ENCODE data around the gene ASTL.
"Not testable (repeated sequence)": the region's sequence is repeated elsewhere in the genome, so short reads cannot be mapped to it uniquely, and the experiment has no call there.

The ASTL gene

DNA sequence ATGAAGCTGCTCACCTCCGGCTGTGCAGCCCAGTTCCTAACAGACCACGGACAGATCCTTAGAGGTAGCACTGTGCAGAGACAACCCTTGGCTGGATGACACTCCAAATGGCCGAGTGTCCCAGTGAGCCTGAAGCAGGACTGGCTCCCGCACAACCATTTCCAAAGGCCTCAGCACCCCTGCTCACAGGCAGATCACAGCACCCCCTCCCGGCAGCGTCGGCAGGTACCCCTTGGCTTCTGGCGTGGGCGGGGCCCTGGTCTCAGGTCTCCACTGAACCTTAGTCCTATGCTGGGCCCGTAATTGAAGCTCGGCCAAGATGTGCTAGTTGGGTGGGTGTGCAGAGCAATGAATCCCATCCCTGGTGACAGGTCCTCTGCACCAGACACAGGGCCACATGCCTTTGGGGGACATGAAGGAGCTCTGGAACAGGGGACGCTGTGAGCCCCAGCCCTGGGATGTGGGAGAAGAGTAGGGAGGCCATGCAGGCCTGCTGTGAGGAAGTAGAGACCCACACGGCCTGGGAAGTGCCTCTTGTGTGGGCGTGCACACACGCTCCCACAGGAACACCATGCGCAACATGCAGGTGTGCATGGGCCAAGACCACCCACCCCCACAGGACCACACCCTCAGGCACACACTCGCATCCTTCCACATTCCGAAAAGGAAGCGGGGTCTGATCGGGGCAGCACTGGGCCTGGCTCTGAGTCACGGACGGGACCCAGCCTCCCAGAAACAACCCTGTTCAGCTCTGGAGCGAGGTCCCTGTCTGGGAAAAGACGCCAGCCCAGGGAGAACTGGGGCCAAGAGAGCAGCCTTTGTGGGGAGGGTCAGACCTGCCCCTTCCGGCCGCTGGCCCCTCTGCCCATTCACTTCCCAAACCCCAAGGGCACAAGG, 4.2 kb upstream of the ASTL start:
- Histone ChIP-seq H3K4me1 (ENCODE audit: control insufficient read depth, insufficient read depth, low read length) (peaks cover 8% of the 10 kb centered on the region), H3K4me3 (ENCODE audit: low read depth, low read length) (no peak overlapping the region), H3K9ac (ENCODE audit: low read depth, low read length) (no peak overlapping the region), H3K36me3 (ENCODE audit: control insufficient read depth, insufficient read depth, low read length) (no peaks in the 10 kb centered on the region), H3K27me3 (ENCODE audit: control insufficient read depth, insufficient read depth, low read length) (peaks cover 23% of the 10 kb centered on the region), H3K9me3 (ENCODE audit: control insufficient read depth, insufficient read depth, low read length) (no peaks in the 10 kb centered on the region)

DNA sequence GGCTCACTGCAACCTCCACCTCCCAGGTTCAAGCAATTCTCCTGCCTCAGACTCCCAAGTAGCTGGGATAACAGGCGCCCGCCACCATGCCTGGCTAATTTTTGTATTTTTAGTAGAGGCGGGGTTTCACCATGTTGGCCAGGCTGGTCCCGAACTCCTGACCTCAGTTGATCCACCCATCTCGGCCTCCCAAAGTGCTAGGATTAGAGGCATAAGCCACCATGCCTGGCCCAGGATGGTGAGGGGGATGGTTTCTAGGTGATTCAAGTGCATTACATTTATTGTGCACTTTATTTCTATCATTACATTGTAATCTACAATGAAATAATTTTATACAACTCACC, 3.3 kb upstream of the ASTL start:
- H3K9me3 ChIP-seq (ENCODE audit: control insufficient read depth, insufficient read depth, low read length); H3K36me3 ChIP-seq (ENCODE audit: control insufficient read depth, insufficient read depth, low read length); H3K4me3 ChIP-seq (ENCODE audit: low read depth, low read length); H3K9ac ChIP-seq (ENCODE audit: low read depth, low read length); H3K4me1 ChIP-seq (ENCODE audit: control insufficient read depth, insufficient read depth, low read length): not testable (repeated sequence)
- peaks cover 14% of the 10 kb centered on the region for H3K27me3 ChIP-seq (ENCODE audit: control insufficient read depth, insufficient read depth, low read length)

DNA sequence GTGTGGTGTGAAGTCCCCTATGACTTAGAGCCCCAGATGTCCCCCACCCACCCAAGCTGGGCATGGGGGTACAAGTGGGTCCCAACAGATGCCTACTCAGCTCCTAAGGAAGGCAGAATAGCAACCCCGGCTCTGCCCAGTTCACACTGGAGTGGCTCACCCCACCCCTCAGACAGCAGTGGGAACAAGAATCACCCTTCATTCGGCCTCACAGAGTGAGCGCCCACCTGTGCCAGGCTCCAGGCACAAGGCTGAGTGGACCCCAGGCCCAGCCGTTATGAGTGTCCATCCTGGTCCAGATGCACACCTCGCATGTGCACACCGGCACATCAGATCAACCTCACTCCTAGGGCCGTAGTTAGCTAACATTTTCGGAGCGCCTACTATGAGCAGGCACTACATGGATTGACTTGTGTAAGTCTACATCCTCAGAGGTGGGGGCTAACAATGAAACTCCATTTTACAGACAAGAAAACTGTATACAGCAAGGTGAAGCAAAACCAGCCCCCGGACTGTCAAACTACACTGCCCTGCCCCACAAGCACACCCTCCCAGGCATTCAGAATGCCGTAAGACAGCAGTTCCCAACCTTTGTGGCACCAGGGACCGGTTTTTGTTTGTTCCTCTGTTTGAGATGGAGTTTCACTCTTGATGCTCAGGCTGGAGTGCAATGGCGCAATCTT, 2.8 kb upstream of the ASTL start:
- no peaks in the 10 kb centered on the region for H3K9me3 ChIP-seq (ENCODE audit: control insufficient read depth, insufficient read depth, low read length)
- H3K9ac ChIP-seq (ENCODE audit: low read depth, low read length): no peak overlapping the region
- H3K4me3 ChIP-seq (ENCODE audit: low read depth, low read length): no peak overlapping the region
- peaks cover 11% of the 10 kb centered on the region for H3K27me3 ChIP-seq (ENCODE audit: control insufficient read depth, insufficient read depth, low read length)
- H3K36me3 ChIP-seq (ENCODE audit: control insufficient read depth, insufficient read depth, low read length): no peaks in the 10 kb centered on the region
- peaks cover 7% of the 10 kb centered on the region for H3K4me1 ChIP-seq (ENCODE audit: control insufficient read depth, insufficient read depth, low read length)

DNA sequence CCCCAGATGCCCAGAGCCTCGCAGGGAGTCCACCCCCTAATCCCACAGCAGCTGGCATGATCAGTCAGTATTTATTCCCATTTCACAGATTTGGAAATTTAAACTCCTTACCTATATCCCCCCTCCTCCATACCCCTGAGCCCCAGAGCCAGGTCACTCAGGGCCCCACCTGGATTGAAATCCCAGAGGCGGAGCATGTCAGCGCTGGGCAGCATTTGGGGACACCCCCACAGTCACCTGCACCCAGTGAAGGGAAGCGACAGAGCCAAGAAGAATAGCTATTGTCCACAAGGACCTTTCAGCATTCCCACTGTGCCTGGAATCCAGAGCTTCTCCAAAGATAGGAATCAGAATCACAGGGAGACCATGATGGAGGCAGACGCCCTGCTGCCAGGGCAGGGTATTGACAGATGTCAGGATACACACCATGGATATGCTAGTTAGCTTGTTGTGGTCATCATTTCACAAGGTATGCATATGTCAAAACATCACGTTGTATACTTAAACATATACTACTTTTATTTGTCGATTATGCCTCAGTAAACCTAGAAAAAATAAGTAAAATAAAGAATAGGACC, 968 bp upstream of the ASTL start:
- Histone ChIP-seq H3K36me3 (ENCODE audit: control insufficient read depth, insufficient read depth, low read length) (no peaks in the 10 kb centered on the region), H3K9me3 (ENCODE audit: control insufficient read depth, insufficient read depth, low read length) (no peaks in the 10 kb centered on the region), H3K4me1 (ENCODE audit: control insufficient read depth, insufficient read depth, low read length) (peaks cover 4% of the 10 kb centered on the region), H3K4me3 (ENCODE audit: low read depth, low read length) (no peak overlapping the region), H3K27me3 (ENCODE audit: control insufficient read depth, insufficient read depth, low read length) (peaks cover 4% of the 10 kb centered on the region), H3K9ac (ENCODE audit: low read depth, low read length) (no peak overlapping the region)

DNA sequence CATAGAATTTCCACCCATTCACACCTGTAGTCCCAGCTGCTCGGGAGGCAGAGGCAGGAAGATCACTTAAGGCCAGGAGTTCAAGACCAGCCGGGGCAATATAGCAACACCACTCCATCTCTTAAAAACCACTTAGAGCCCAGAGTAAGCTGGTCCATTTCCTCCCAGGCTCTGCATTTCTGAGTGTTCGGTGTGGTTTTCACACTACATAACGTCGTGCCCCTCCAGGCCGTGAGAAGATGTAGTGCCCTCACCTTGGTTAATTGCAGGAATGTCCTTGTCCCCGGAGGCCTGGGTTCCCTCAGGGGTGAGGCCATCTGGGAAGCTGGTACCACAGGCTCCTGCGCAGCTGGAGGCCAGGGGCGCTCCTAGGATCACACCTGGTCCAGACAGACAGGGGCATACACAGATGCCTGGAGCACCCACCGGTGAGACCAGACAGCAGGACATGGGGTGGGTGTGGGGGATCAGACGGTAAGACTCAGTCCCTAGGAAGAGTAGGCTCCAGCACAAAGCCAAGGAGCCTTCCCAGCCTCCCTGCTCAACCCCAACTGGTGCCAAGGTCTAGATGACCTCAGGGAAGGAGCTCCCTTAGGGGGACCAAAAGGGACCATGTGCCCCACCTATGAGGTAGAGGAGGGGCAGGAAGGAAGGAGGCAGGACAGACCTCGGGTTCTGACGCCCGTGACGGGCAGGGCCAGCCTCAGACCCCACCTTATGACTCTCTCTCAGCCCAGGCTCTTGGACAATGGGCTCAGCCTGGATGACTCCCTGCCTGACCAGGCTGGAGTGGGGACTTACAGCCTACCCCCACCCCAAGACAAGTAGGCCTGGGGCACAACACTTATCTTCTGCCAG, 752 bp downstream of the ASTL start:
- Histone ChIP-seq H3K27me3 (ENCODE audit: control insufficient read depth, insufficient read depth, low read length) (no peaks in the 10 kb centered on the region), H3K36me3 (ENCODE audit: control insufficient read depth, insufficient read depth, low read length) (no peaks in the 10 kb centered on the region), H3K4me1 (ENCODE audit: control insufficient read depth, insufficient read depth, low read length) (peaks cover 4% of the 10 kb centered on the region), H3K9me3 (ENCODE audit: control insufficient read depth, insufficient read depth, low read length) (no peaks in the 10 kb centered on the region), H3K9ac (ENCODE audit: low read depth, low read length) (no peak overlapping the region), H3K4me3 (ENCODE audit: low read depth, low read length) (no peak overlapping the region)

DNA sequence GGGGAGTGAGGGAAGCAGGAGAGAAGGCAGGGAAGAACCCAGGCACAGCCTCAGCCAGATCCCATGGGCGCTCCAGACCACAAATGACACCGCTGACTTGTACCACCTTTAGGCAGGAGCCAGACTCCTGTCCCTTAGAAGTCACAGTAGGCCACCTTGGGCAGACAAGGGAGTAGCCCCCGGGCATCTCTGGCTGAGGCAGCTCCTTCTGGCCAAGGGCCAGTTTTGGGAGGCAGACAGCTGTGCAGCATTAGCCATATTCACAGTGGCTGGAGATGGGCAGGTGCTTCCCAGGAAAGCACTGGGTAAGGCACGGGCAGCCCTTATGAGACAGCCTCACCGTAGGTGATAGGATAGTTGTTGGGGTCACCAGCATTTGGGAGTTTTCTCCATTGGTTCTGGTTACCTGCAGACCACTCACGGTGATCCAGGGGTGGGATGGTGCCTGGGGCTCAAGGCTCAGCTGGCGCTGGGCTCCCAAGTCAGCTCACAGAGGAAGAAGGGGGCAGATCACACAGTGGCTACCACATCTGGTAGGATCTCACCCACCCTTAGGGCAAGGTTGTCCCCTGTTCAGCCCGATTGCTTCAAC, 2.1 kb downstream of the ASTL start:
- Histone ChIP-seq H3K36me3 (ENCODE audit: control insufficient read depth, insufficient read depth, low read length) (no peaks in the 10 kb centered on the region), H3K27me3 (ENCODE audit: control insufficient read depth, insufficient read depth, low read length) (no peaks in the 10 kb centered on the region), H3K9me3 (ENCODE audit: control insufficient read depth, insufficient read depth, low read length) (no peaks in the 10 kb centered on the region), H3K4me1 (ENCODE audit: control insufficient read depth, insufficient read depth, low read length) (peaks cover 4% of the 10 kb centered on the region), H3K9ac (ENCODE audit: low read depth, low read length) (no peak overlapping the region), H3K4me3 (ENCODE audit: low read depth, low read length) (no peak overlapping the region)

DNA sequence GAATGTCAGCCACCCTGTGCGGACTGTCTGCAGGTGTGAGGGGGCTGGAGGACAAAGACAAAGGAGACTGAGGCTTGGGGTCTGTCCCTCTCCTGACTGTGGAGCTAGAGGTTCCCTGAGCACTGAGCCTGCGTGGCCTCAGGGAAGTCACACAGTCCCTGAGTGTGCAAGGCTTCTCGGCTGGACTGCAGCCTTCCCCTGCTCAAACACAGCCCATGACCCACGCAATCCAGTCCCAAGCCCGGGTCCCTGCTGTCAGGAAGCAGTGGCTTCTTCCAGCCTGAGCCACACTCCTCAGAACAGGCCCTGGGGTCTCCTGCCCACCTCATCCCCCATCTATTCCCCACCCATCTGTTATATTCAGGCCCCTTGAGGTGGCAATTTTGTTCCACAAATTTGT, 2.7 kb downstream of the ASTL start:
- Histone ChIP-seq H3K4me3 (ENCODE audit: low read depth, low read length) (no peak overlapping the region), H3K4me1 (ENCODE audit: control insufficient read depth, insufficient read depth, low read length) (peaks cover 4% of the 10 kb centered on the region), H3K9ac (ENCODE audit: low read depth, low read length) (no peak overlapping the region), H3K27me3 (ENCODE audit: control insufficient read depth, insufficient read depth, low read length) (no peaks in the 10 kb centered on the region), H3K9me3 (ENCODE audit: control insufficient read depth, insufficient read depth, low read length) (no peaks in the 10 kb centered on the region), H3K36me3 (ENCODE audit: control insufficient read depth, insufficient read depth, low read length) (no peaks in the 10 kb centered on the region)

DNA sequence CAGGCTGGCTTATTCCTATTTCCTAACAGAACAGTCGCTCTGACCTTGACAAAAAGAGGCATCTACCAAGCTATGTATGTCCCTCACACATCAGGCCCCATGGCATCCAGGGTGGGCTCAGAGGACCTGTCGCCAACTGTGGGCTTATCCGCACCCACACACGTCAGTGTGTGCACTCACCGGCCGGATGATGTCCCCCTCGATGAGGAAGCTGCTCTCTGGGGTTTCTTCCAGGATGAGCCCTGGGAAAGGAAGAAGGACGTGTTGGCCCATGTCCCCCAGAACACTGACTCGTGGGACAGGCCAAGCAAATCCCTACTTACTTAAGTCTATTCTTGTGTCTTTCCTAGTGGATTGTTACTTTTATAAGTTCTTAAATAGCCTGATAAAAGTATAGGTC, 3.1 kb downstream of the ASTL start:
- H3K9ac ChIP-seq (ENCODE audit: low read depth, low read length): no peak overlapping the region
- H3K4me1 ChIP-seq (ENCODE audit: control insufficient read depth, insufficient read depth, low read length): peaks cover 4% of the 10 kb centered on the region
- no peaks in the 10 kb centered on the region for H3K27me3 ChIP-seq (ENCODE audit: control insufficient read depth, insufficient read depth, low read length)
- H3K9me3 ChIP-seq (ENCODE audit: control insufficient read depth, insufficient read depth, low read length): no peaks in the 10 kb centered on the region
- no peak overlapping the region for H3K4me3 ChIP-seq (ENCODE audit: low read depth, low read length)
- no peaks in the 10 kb centered on the region for H3K36me3 ChIP-seq (ENCODE audit: control insufficient read depth, insufficient read depth, low read length)

DNA sequence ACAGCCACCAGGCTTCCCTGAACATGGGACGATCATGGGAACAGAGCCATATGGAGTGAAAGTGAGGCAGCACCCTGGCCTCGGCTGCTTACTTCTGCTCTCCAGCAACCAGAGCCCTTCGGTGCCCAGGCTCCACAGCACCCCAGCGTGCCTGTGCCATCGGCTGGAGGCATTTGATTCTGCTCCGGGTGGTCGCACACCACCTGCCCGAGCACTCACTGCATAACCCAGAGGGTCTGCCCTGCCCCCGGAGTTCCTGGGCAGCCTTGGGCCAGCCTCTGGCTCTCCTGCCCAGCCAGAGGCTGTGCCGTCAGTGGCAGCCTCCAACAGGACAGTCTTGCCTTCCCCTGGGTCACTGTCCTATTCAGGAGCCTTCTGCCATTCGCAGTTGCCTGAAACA, 3.9 kb downstream of the ASTL start:
- no peaks in the 10 kb centered on the region for H3K36me3 ChIP-seq (ENCODE audit: control insufficient read depth, insufficient read depth, low read length)
- peaks cover 4% of the 10 kb centered on the region for H3K4me1 ChIP-seq (ENCODE audit: control insufficient read depth, insufficient read depth, low read length)
- no peak overlapping the region for H3K9ac ChIP-seq (ENCODE audit: low read depth, low read length)
- no peaks in the 10 kb centered on the region for H3K27me3 ChIP-seq (ENCODE audit: control insufficient read depth, insufficient read depth, low read length)
- H3K4me3 ChIP-seq (ENCODE audit: low read depth, low read length): no peak overlapping the region
- H3K9me3 ChIP-seq (ENCODE audit: control insufficient read depth, insufficient read depth, low read length): no peaks in the 10 kb centered on the region

DNA sequence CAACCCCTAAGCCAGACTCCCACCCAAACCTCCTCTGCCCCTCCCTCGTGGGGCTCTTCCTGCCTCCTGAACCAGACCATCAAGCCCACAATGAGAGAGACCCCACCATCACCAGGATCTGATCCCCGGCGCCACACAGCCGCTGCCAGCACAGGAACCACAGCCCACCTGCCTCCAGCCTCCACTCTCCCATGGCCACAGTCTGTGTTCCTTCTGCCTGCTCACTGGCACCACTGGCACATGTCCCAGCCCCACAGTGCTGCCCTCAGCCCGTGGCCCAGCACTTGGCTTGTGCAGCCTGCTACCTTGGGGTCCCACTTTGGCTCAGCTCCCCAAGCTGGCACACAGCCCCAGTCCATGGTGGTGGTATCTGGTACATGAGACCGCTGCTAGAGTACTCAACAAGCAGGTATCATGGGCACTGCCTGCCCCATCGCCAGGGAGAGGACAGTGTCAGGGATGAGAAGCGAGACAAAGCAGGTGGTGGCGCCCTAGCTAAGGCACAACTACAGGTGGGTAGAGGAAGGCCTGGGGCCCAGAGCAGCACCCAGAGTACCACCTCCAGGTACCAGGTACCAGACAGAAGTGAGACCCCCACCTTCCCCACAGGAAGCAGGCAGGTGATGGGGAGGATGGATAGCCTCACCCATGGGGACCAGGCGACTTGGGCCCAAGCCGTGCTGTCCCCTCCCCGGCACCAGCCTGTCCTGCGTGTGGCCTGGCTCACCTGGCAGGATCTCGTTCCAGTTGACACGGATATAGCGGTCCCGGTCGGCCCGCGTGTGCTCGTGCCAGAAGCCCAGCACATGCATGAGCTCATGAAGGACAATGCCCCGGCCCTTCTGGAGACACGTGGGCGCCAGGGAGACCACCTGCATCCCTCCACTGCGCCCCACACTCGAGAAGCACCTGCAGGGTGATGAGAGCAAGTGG, 6.2 kb downstream of the ASTL start:
- Histone ChIP-seq H3K9ac (ENCODE audit: low read depth, low read length) (no peak overlapping the region), H3K36me3 (ENCODE audit: control insufficient read depth, insufficient read depth, low read length) (no peaks in the 10 kb centered on the region), H3K27me3 (ENCODE audit: control insufficient read depth, insufficient read depth, low read length) (no peaks in the 10 kb centered on the region), H3K4me1 (ENCODE audit: control insufficient read depth, insufficient read depth, low read length) (no peaks in the 10 kb centered on the region), H3K4me3 (ENCODE audit: low read depth, low read length) (no peak overlapping the region), H3K9me3 (ENCODE audit: control insufficient read depth, insufficient read depth, low read length) (no peaks in the 10 kb centered on the region)

Data from iPS-15b (cell line).